ENCODE data around the gene ADD2.

- TF ChIP-seq CTCF (IDR thresholded peaks at IDR 0.05) (no peak), ZFX (IDR thresholded peaks at IDR 0.05; ENCODE audit: borderline replicate concordance) (no peak)
Observed at GRCh38 chr2:70655786-70656185, 112.2 kb downstream of the ADD2 start.
